Measurements from ENCODE around the gene TPM2. TPM values are rescaled to one million over a fixed set of nuclear protein-coding genes. Genes with fewer than 3 reads are reported as not detected.

Gene TPM2
- total RNA-seq, 1 experiment from 2014 or later, result 138 TPM

DNA sequence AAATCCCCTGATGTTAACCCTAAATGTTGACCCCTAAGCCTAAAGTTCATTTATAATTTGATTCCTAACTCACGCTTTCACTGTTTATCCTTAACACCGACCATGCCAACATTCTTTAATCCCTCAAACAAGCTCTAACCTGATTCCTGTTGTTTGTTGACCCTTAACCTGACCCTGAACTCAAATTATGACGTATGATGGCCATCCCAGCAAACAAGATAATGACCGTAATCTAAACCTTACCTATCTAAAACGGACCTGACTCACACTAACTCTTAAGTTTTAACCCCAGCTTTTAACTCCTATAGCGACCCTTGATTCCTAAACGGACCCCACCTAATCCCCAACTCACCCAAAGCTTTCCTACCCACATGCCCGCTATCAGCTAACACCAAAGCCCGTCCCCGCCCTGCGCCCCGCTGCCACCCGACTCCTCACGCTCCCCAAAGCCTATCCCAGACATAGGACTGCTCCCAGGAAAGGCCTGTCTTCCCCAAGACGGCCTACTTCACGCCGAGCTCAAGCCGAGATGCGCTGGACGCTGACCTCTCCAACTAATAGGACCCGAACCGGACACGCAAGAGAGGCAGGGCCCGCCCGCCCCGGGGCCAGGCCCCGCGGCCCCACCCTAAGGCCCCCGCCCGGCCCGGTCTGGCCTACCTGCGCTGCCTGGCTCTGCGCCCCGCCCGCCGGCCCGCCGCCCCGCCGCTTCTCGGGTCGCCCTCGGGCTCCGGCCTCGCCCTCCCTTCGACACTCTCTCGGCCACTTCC lies 41.9 kb upstream of the TPM2 start:
- Mint-ChIP-seq H3K36me3 (ENCODE audit: insufficient read depth, unreplicated experiment) (peaks cover 40% of the 10 kb centered on the region), H3K27ac (ENCODE audit: unreplicated experiment) (no peak overlapping the region), H3K4me1 (ENCODE audit: low read depth, unreplicated experiment) (no peaks in the 10 kb centered on the region), H3K27me3 (ENCODE audit: unreplicated experiment) (no peaks in the 10 kb centered on the region), H3K9me3 (ENCODE audit: low read depth, unreplicated experiment) (no peaks in the 10 kb centered on the region), H3K4me3 (ENCODE audit: low read depth, unreplicated experiment) (no peak overlapping the region)
- no TSS peak for BruUV-seq (replicated peaks)
- DNase-seq, result no peak
- intact Hi-C loops (cut with micrococcal nuclease; ENCODE audit: unreplicated experiment), result loop anchor here (10.0 kb wide), 2 partner anchors 67 to 83 kb away; partner anchors contain the start of genes ARHGEF39, HINT2 and SPAG8
- TF ChIP-seq, protein P1, sequence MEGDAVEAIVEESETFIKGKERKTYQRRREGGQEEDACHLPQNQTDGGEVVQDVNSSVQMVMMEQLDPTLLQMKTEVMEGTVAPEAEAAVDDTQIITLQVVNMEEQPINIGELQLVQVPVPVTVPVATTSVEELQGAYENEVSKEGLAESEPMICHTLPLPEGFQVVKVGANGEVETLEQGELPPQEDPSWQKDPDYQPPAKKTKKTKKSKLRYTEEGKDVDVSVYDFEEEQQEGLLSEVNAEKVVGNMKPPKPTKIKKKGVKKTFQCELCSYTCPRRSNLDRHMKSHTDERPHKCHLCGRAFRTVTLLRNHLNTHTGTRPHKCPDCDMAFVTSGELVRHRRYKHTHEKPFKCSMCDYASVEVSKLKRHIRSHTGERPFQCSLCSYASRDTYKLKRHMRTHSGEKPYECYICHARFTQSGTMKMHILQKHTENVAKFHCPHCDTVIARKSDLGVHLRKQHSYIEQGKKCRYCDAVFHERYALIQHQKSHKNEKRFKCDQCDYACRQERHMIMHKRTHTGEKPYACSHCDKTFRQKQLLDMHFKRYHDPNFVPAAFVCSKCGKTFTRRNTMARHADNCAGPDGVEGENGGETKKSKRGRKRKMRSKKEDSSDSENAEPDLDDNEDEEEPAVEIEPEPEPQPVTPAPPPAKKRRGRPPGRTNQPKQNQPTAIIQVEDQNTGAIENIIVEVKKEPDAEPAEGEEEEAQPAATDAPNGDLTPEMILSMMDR (IDR thresholded peaks at IDR 0.05; ENCODE audit: unreplicated experiment), result no peak
- CTCF ChIA-PET, result interaction anchor here (0.6 to 1.9 kb wide), 12 partner anchors 15 to 171 kb away, joined by 3 to 9 read pairs (median 4); partner anchors contain the start of genes ARHGEF39, CCDC107, GBA2 and RGP1

DNA sequence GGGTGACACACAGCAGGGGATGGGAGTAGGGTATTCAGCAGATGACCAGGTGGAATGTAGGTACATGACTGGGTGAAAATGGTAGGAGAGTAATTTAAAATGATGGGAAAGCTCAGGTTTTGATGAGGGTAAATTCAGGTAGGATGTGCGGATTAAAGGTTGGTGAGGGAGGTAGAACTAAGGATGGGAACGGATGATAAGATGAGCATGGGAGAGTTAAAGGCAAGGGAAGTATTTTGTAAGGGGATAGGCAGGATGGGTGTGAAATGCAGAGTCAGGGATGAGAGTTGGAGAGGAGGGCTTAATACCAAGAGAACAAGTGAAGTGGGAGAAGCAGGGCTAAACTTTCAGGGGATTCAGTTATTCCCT lies 40.7 kb upstream of the TPM2 start:
- no TSS peak for BruUV-seq (replicated peaks)
- intact Hi-C loops (cut with micrococcal nuclease; ENCODE audit: unreplicated experiment), result loop anchor here (10.0 kb wide), 2 partner anchors 66 to 84 kb away; partner anchors contain the start of genes ARHGEF39, HINT2 and SPAG8
- H3K4me3 Mint-ChIP-seq (ENCODE audit: low read depth, unreplicated experiment), result no peak overlapping the region
- no peak overlapping the region for H3K27ac Mint-ChIP-seq (ENCODE audit: unreplicated experiment)
- H3K36me3 Mint-ChIP-seq (ENCODE audit: insufficient read depth, unreplicated experiment), result peaks cover 35% of the 10 kb centered on the region
- no peaks in the 10 kb centered on the region for H3K4me1 Mint-ChIP-seq (ENCODE audit: low read depth, unreplicated experiment)
- no peak for DNase-seq
- H3K27me3 Mint-ChIP-seq (ENCODE audit: unreplicated experiment), result no peaks in the 10 kb centered on the region
- CTCF ChIA-PET, result interaction anchor here (0.8 to 1.3 kb wide), 2 partner anchors 18 to 127 kb away, joined by 3 to 4 read pairs; partner anchors contain the start of genes GBA2 and RGP1
- TF ChIP-seq, protein P1 (IDR thresholded peaks at IDR 0.05; ENCODE audit: unreplicated experiment), result no peak
- H3K9me3 Mint-ChIP-seq (ENCODE audit: low read depth, unreplicated experiment), result no peaks in the 10 kb centered on the region

DNA sequence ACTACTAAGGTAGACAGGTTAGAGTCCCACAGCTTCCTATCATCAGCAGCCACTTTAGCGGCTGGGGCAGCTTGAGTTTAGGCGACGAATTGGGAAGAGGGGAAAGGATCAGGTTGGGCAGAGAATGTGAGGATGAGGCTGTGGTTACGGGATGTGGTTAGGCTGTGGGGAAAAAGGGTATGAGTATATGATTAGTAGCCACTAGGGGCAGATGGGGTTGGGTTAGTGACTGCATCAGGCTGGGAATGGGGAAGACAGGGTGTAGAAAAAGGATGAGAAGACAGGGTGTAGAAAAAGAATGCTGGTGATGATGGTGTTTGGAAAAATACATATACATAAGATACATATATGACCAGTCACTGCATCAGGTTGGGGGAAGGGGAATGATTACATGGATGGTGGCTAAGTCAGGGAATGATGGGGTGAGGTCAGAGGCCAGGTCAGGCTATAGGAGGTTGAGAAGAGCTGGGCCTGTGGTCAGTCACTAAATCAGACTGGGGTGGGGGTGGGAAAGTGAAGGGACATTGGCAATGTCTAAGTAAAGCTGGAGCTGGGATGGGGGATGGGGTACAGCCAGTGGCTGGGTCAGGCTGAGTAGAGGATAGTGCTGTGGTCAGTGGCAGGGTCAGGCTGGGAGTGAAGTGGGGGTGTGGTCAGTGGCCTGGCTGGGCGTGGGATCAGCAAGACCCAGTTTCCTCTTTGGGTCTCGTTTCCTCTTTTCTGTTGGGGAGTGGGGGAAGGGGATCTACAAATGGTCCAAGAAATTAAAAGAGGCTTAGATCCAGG lies 40.2 kb upstream of the TPM2 start:
- H3K27me3 Mint-ChIP-seq (ENCODE audit: unreplicated experiment), result no peaks in the 10 kb centered on the region
- no peak overlapping the region for H3K27ac Mint-ChIP-seq (ENCODE audit: unreplicated experiment)
- H3K4me3 Mint-ChIP-seq (ENCODE audit: low read depth, unreplicated experiment), result no peak overlapping the region
- no peaks in the 10 kb centered on the region for H3K9me3 Mint-ChIP-seq (ENCODE audit: low read depth, unreplicated experiment)
- CTCF ChIA-PET, result interaction anchor here (0.8 kb wide), 1 partner anchor 19 kb away, joined by 3 read pairs; the partner anchor contains the start of genes GBA2 and RGP1
- intact Hi-C loops (cut with micrococcal nuclease; ENCODE audit: unreplicated experiment), result loop anchor here (10.0 kb wide), 2 partner anchors 65 to 85 kb away; partner anchors contain the start of genes ARHGEF39, HINT2 and SPAG8
- TSS peak; percentile 57 for BruUV-seq (replicated peaks)
- H3K4me1 Mint-ChIP-seq (ENCODE audit: low read depth, unreplicated experiment), result no peaks in the 10 kb centered on the region
- TF ChIP-seq, protein P1 (IDR thresholded peaks at IDR 0.05; ENCODE audit: unreplicated experiment), result peak; percentile 24
- H3K36me3 Mint-ChIP-seq (ENCODE audit: insufficient read depth, unreplicated experiment), result peaks cover 35% of the 10 kb centered on the region
- DNase-seq, result peak; percentile 19

DNA sequence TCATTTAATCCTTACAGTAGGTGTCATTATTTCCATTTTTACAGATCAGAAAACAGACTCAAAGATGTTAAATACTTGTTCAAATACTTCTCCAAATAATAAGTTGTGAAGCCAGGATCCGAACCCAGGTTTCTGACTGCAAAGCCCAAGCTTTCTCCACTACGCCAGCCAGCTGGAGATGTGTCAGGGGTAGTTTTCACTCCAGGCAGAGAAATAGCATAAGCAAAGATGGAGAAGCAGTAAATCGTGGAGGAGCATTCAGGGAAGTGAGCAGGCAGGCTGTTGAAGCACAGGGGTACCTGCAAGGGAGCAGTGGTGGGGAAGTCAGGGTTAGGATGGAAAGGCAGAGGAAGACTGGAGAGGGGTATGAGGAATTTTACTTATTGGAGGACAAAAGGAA lies 39.4 kb upstream of the TPM2 start:
- peaks cover 39% of the 10 kb centered on the region for H3K36me3 Mint-ChIP-seq (ENCODE audit: insufficient read depth, unreplicated experiment)
- CTCF ChIA-PET, result no interaction called here
- intact Hi-C loops (cut with micrococcal nuclease; ENCODE audit: unreplicated experiment), result no loop called here
- no peak overlapping the region for H3K4me3 Mint-ChIP-seq (ENCODE audit: low read depth, unreplicated experiment)
- TF ChIP-seq, protein P1 (IDR thresholded peaks at IDR 0.05; ENCODE audit: unreplicated experiment), result no peak
- H3K4me1 Mint-ChIP-seq (ENCODE audit: low read depth, unreplicated experiment), result no peaks in the 10 kb centered on the region
- no TSS peak for BruUV-seq (replicated peaks)
- H3K27ac Mint-ChIP-seq (ENCODE audit: unreplicated experiment), result no peak overlapping the region
- no peaks in the 10 kb centered on the region for H3K9me3 Mint-ChIP-seq (ENCODE audit: low read depth, unreplicated experiment)
- H3K27me3 Mint-ChIP-seq (ENCODE audit: unreplicated experiment), result no peaks in the 10 kb centered on the region
- DNase-seq, result no peak
